Stromal cell of bone marrow (primary cell): ENCODE measurements around the gene EEF1A1.
A peak's percentile ranks its signal among the peaks of the same experiment; 100 is the strongest.
"Not testable (repeated sequence)": the region's sequence is repeated elsewhere in the genome, so short reads cannot be mapped to it uniquely, and the experiment has no call there.

Experiments
- DNase-seq: peaks from one replicate; pipeline ENCODE4 v3.0.0-alpha.2; 2012; ENCODE audit warnings: low read depth

The EEF1A1 gene

GRCh38 chr6:73520688-73521350 is at the start of gene EEF1A1:
Gene EEF1A1, minus strand, starts transcription at chr6:73521032. Its CDS starts 1,006 bp downstream, at chr6:73520026.
- peak; percentile 100 for DNase-seq

GRCh38 chr6:73569121-73569520 is 48.3 kb upstream of the EEF1A1 start:
- no peak for DNase-seq

- DNase-seq = peak; percentile 47
Measured at GRCh38 chr6:73566954-73567591, 46.2 kb upstream of the EEF1A1 start.

- not testable (repeated sequence) for DNase-seq
Measured at GRCh38 chr6:73566486-73566871, 45.6 kb upstream of the EEF1A1 start.

- DNase-seq = no peak
Measured at GRCh38 chr6:73565767-73566485, 45.1 kb upstream of the EEF1A1 start.

GRCh38 chr6:73564578-73565345 is 43.9 kb upstream of the EEF1A1 start:
- no peak for DNase-seq

- no peak for DNase-seq
Measured at GRCh38 chr6:73562558-73562957, 41.7 kb upstream of the EEF1A1 start.

- no peak for DNase-seq
Measured at GRCh38 chr6:73560853-73561407, 40.1 kb upstream of the EEF1A1 start.

GRCh38 chr6:73560182-73560732 is 39.4 kb upstream of the EEF1A1 start:
- DNase-seq = no peak

GRCh38 chr6:73559399-73559794 is 38.6 kb upstream of the EEF1A1 start:
- DNase-seq = not testable (repeated sequence)

GRCh38 chr6:73558624-73559398 is 38.0 kb upstream of the EEF1A1 start:
- no peak for DNase-seq

GRCh38 chr6:73556836-73557235 is 36.0 kb upstream of the EEF1A1 start:
- no peak for DNase-seq

- not testable (repeated sequence) for DNase-seq
Measured at GRCh38 chr6:73555380-73555949, 34.6 kb upstream of the EEF1A1 start.

- not testable (repeated sequence) for DNase-seq
Measured at GRCh38 chr6:73551115-73551514, 30.3 kb upstream of the EEF1A1 start.

- no peak for DNase-seq
Measured at GRCh38 chr6:73548458-73549446, 27.9 kb upstream of the EEF1A1 start.

GRCh38 chr6:73547036-73547435 is 26.2 kb upstream of the EEF1A1 start:
- DNase-seq = no peak

- DNase-seq = no peak
Measured at GRCh38 chr6:73542891-73543290, 22.1 kb upstream of the EEF1A1 start.

GRCh38 chr6:73542481-73542880 is 21.6 kb upstream of the EEF1A1 start:
- DNase-seq = not testable (repeated sequence)

GRCh38 chr6:73538116-73538779 is 17.4 kb upstream of the EEF1A1 start:
- no peak for DNase-seq
